ENCODE results near the gene TAF6. TPM values are rescaled to one million over a fixed set of nuclear protein-coding genes. Genes with fewer than 3 reads are reported as not detected.

Gene TAF6
- total RNA-seq, 3 donors from 2014 or later, result 31.5 to 35.0 (median 34.4) TPM

GRCh38 chr7:100109521-100110163 lies 9.5 kb downstream of the TAF6 start:
- no peaks in the 10 kb centered on the region for H3K9me3 ChIP-seq
- H3K4me1 ChIP-seq, result no peaks in the 10 kb centered on the region
- intact Hi-C loops (cut with DNase I; ENCODE audit: low total_unique reads), result no loop called here
- no peaks in the 10 kb centered on the region for H3K27me3 ChIP-seq
- no peak overlapping the region for H3K27ac ChIP-seq
- H3K36me3 ChIP-seq, result no peaks in the 10 kb centered on the region
- no peak for DNase-seq (ENCODE audit: low spot score in 2 of 2)
- no peak for TF ChIP-seq POLR2AphosphoS5 (IDR thresholded peaks at IDR 0.05)
- no peak for TF ChIP-seq CTCF (IDR thresholded peaks at IDR 0.05)
- TF ChIP-seq POLR2A (IDR thresholded peaks at IDR 0.05), result no peak
- no peak overlapping the region for H3K4me3 ChIP-seq

- Histone ChIP-seq H3K4me3 (no peak overlapping the region), H3K27ac (no peak overlapping the region), H3K27me3 (no peaks in the 10 kb centered on the region), H3K9me3 (no peaks in the 10 kb centered on the region), H3K36me3 (no peaks in the 10 kb centered on the region), H3K4me1 (no peaks in the 10 kb centered on the region)
- intact Hi-C loops (cut with DNase I; ENCODE audit: low total_unique reads), result no loop called here
- no peak for DNase-seq (ENCODE audit: low spot score in 2 of 2)
- TF ChIP-seq CTCF (IDR thresholded peaks at IDR 0.05) (no peak), POLR2AphosphoS5 (IDR thresholded peaks at IDR 0.05) (no peak), POLR2A (IDR thresholded peaks at IDR 0.05) (no peak)
These were observed 11.3 kb downstream of the TAF6 start for GRCh38 chr7:100107890-100108289.

- no peak for TF ChIP-seq CTCF (IDR thresholded peaks at IDR 0.05)
- no peak for TF ChIP-seq POLR2AphosphoS5 (IDR thresholded peaks at IDR 0.05)
- TF ChIP-seq POLR2A (IDR thresholded peaks at IDR 0.05), result no peak
- Histone ChIP-seq H3K9me3 (no peaks in the 10 kb centered on the region), H3K36me3 (no peaks in the 10 kb centered on the region), H3K4me1 (peaks cover 0 to 5% of the 10 kb centered on the region in 2 donors), H3K27ac (no peak overlapping the region), H3K27me3 (no peaks in the 10 kb centered on the region), H3K4me3 (no peak overlapping the region)
- intact Hi-C loops (cut with DNase I; ENCODE audit: low total_unique reads), result no loop called here
- no peak for DNase-seq (ENCODE audit: low spot score in 2 of 2)
These were observed 11.9 kb downstream of the TAF6 start for GRCh38 chr7:100107125-100107737.

- H3K9me3 ChIP-seq, result no peaks in the 10 kb centered on the region
- no peak overlapping the region for H3K4me3 ChIP-seq
- peaks cover 0 to 6% of the 10 kb centered on the region in 2 donors for H3K4me1 ChIP-seq
- no peak overlapping the region for H3K27ac ChIP-seq
- no peaks in the 10 kb centered on the region for H3K27me3 ChIP-seq
- intact Hi-C loops (cut with DNase I; ENCODE audit: low total_unique reads), result no loop called here
- H3K36me3 ChIP-seq, result no peaks in the 10 kb centered on the region
- DNase-seq (ENCODE audit: low spot score in 2 of 2), result no peak
- TF ChIP-seq POLR2AphosphoS5 (IDR thresholded peaks at IDR 0.05) (no peak), CTCF (IDR thresholded peaks at IDR 0.05) (no peak)
These were observed 12.5 kb downstream of the TAF6 start for GRCh38 chr7:100106633-100107032.

- TF ChIP-seq POLR2AphosphoS5 (IDR thresholded peaks at IDR 0.05), result no peak
- TF ChIP-seq POLR2A (IDR thresholded peaks at IDR 0.05), result no peak
- TF ChIP-seq CTCF (IDR thresholded peaks at IDR 0.05), result no peak
- no peak overlapping the region for H3K4me3 ChIP-seq
- peaks cover 0 to 6% of the 10 kb centered on the region in 2 donors for H3K4me1 ChIP-seq
- H3K27ac ChIP-seq, result no peak overlapping the region
- no peak for DNase-seq (ENCODE audit: low spot score in 2 of 2)
- no peaks in the 10 kb centered on the region for H3K36me3 ChIP-seq
- no peaks in the 10 kb centered on the region for H3K27me3 ChIP-seq
- no peaks in the 10 kb centered on the region for H3K9me3 ChIP-seq
- intact Hi-C loops (cut with DNase I; ENCODE audit: low total_unique reads), result no loop called here
These were observed 13.6 kb downstream of the TAF6 start for GRCh38 chr7:100105534-100105933.

All from breast epithelium (tissue), 4 donors.